HepG2 (cell line): ENCODE results near the gene TOB2. TPM values are rescaled to one million over a fixed set of nuclear protein-coding genes. Genes with fewer than 3 reads are reported as not detected.

ENCODE experiments used
- CTCF ChIP-seq: sonication (generic); formaldehyde crosslinking; IDR thresholded peaks from 2 replicates; pipeline ENCODE4 v1.5.0; 2020; ENCODE audit warnings: mild to moderate bottlenecking, missing genetic modification reagents, moderate library complexity
- ELF1 ChIP-seq: sonication (generic); formaldehyde crosslinking; IDR thresholded peaks from 2 replicates; pipeline ENCODE4 v1.4.0; 2020; ENCODE audit warnings: missing genetic modification reagents
- FOXA3 ChIP-seq: IDR thresholded peaks from 2 replicates; pipeline ENCODE4 v1.6.1; 2016; ENCODE audit warnings: missing genetic modification reagents, missing compliant biosample characterization
- FOXK2 ChIP-seq: fragments of 450-650 bp; IDR thresholded peaks from 2 replicates; pipeline ENCODE4 v1.6.1; 2016
- HOXA3 ChIP-seq: sonication (generic); formaldehyde crosslinking; IDR thresholded peaks from 2 replicates; pipeline ENCODE4 v1.5.0; 2020; ENCODE audit warnings: missing genetic modification reagents
- IRF2 ChIP-seq: IDR thresholded peaks from 2 replicates; pipeline ENCODE4 v1.6.1; 2018; ENCODE audit warnings: missing genetic modification reagents, missing compliant biosample characterization
- NCOR1 ChIP-seq: fragments of 200-600 bp; sonication (generic); IDR thresholded peaks from 2 replicates; pipeline ENCODE4 v1.7.0; 2017; ENCODE audit warnings: antibody characterized with exemption, low read length, borderline replicate concordance
- NONO ChIP-seq, 2 experiments: fragments of 450-650 bp in 1 of 2; sonication (generic) in 1 of 2; formaldehyde crosslinking in 1 of 2; IDR thresholded peaks in 1 of 2; conservative IDR thresholded peaks in 1 of 2; 2 replicates each; pipeline versions ENCODE4 v1.6.1 to v1.8.0; 2017 to 2022; ENCODE audit warnings: mild to moderate bottlenecking in 1 of 2, missing genetic modification reagents in 1 of 2, moderate library complexity in 1 of 2
- PAWR ChIP-seq: sonication (generic); formaldehyde crosslinking; IDR thresholded peaks from 2 replicates; pipeline ENCODE4 v1.4.0; 2020; ENCODE audit warnings: missing genetic modification reagents, mild to moderate bottlenecking, borderline replicate concordance
- SMAD1 ChIP-seq: sonication (generic); formaldehyde crosslinking; IDR thresholded peaks from 2 replicates; pipeline ENCODE4 v1.4.0; 2020; ENCODE audit warnings: missing genetic modification reagents, low read depth, mild to moderate bottlenecking, borderline replicate concordance
- SOX6 ChIP-seq, 2 experiments: fragments of 450-650 bp in 1 of 2; sonication (generic) in 1 of 2; formaldehyde crosslinking in 1 of 2; IDR thresholded peaks; 2 replicates each; pipeline versions ENCODE4 v1.4.0 to v1.6.1; 2017 to 2020; ENCODE audit warnings: antibody characterized with exemption in 1 of 2, mild to moderate bottlenecking in 1 of 2, missing genetic modification reagents in 1 of 2
- SP1 ChIP-seq, 2 experiments: fragments of 450-650 bp in 1 of 2; sonication (generic) in 1 of 2; formaldehyde crosslinking in 1 of 2; IDR thresholded peaks; 2 replicates each; pipeline versions ENCODE4 v1.4.0 to v1.6.1; 2016 to 2020; ENCODE audit warnings: missing genetic modification reagents in 1 of 2
- SYNCRIP ChIP-seq: fragments of 200-400 bp; formaldehyde crosslinking; IDR thresholded peaks from 2 replicates; pipeline ENCODE4 v1.6.1; 2018; ENCODE audit warnings: mild to moderate bottlenecking, low read depth, low read length; ENCODE audit not compliant: insufficient read depth
- ZBTB39 ChIP-seq: sonication (generic); formaldehyde crosslinking; IDR thresholded peaks from 2 replicates; pipeline ENCODE4 v1.5.0; 2020; ENCODE audit warnings: missing genetic modification reagents
- ZNF547 ChIP-seq: sonication (generic); formaldehyde crosslinking; IDR thresholded peaks from 2 replicates; pipeline ENCODE4 v1.5.1; 2020; ENCODE audit warnings: mild to moderate bottlenecking, missing genetic modification reagents
- ZNF574 ChIP-seq: sonication (generic); formaldehyde crosslinking; IDR thresholded peaks from 2 replicates; pipeline ENCODE4 v1.4.0; 2020; ENCODE audit warnings: missing genetic modification reagents
- ZNF740 ChIP-seq: sonication (generic); formaldehyde crosslinking; IDR thresholded peaks from 2 replicates; pipeline ENCODE4 v1.4.0; 2020; ENCODE audit warnings: missing genetic modification reagents
- polyA plus RNA-seq, 8 experiments: library from polyadenylated mRNA; depleted of rRNA in 3 of 8; stranded (reverse) in 7 of 8; unstranded in 1 of 8; fragments of >200 nt; fragmentation: Illumina TruSeq in 4 of 8; extraction: Trizol in 4 of 8; gene quantifications; 2 replicates each; pipeline versions ENCODE4 v1.2.1 to v1.2.3, GENCODE V29; 2011 to 2016; ENCODE audit warnings: low read depth in 4 of 8, missing spikeins in 1 of 8, mixed read lengths in 1 of 8; ENCODE audit not compliant: insufficient read depth in 1 of 8
- total RNA-seq, 5 experiments: library from RNA; depleted of rRNA; stranded (reverse); fragments of >200 nt; fragmentation: Illumina TruSeq; extraction: Trizol; gene quantifications; 2 replicates each; pipeline ENCODE4 v1.2.3, GENCODE V29; 2016; ENCODE audit warnings: low read depth in 1 of 5

Gene TOB2
- total and polyA plus RNA-seq, 2 of the 13 experiments (the other 11 are each of a cell fraction or from before 2014, with no cell fraction given) = 12.2 to 13.7 TPM

- TF ChIP-seq ZNF574 (CRISPR knock-in tag) (no peak; the same call in 1 of the 2 replicates), NONO (IDR thresholded peaks at IDR 0.05) (no peak), NONO (CRISPR knock-in tag; conservative IDR thresholded peaks at IDR 0.05) (0 out of 2 replicates have a peak, but pooled peaks have one; percentile 36), SOX6 (IDR thresholded peaks at IDR 0.05) (no peak), SOX6 (CRISPR knock-in tag; IDR thresholded peaks at IDR 0.05) (peak; percentile 51; the same call in 1 of the 2 replicates), ELF1 (CRISPR knock-in tag) (peak; percentile 32; the same call in 1 of the 2 replicates), FOXA3 (CRISPR knock-in tag) (no peak), ZBTB39 (CRISPR knock-in tag) (no peak), ZNF740 (CRISPR knock-in tag) (no peak), CTCF (0 out of 2 replicates have a peak, but pooled peaks have one; percentile 11), FOXK2 (no peak), ZNF547 (CRISPR knock-in tag) (no peak), HOXA3 (CRISPR knock-in tag) (peak; percentile 29; the same call in 1 of the 2 replicates), SMAD1 (CRISPR knock-in tag) (no peak), SP1 (IDR thresholded peaks at IDR 0.05) (no peak), SP1 (CRISPR knock-in tag; IDR thresholded peaks at IDR 0.05) (no peak), IRF2 (no peak), SYNCRIP (no peak), NCOR1 (peak; percentile 51; the same call in 1 of the 2 replicates), PAWR (CRISPR knock-in tag) (no peak)
Measured at GRCh38 chr22:41401781-41402648, 44.6 kb downstream of the TOB2 start (continued).
